GM19351 (cell line): ENCODE data around the gene SAMD1.

ENCODE experiments used
- ATAC-seq: cut with Tn5 transposase; IDR thresholded peaks from one replicate; pipeline ENCODE4 v1.9.1; 2021; ENCODE audit warnings: mild to moderate bottlenecking, moderate library complexity; ENCODE audit not compliant: unreplicated experiment

Gene SAMD1

DNA sequence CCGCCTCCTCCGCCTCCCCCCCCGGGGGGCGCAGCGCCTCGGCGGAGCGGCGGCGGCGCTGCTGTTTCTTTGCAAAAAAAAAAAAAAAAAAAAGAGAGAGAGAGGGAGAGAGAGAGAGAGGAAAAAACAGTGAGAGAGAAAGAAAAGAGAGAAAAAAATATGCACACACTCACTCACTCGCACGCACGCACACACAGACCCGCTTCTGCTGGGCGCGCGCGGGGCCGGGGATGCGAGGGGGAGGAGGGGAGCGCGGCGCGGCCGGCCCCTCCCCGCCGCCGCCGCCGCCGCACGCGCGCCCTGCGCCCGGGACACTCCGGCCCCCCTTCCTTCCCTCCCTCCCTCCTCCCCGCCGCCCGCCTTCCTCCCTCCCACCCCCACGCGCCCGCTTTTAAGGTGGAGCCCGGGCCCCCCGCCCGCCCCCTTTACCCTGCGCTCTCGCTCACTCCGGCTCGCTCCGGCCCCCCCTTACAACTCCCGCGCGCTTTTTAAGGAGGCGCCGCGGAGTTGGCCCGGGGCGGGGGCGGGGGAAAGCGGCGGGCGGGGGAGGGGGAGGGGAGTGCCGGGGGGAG is at the start of gene SAMD1:
Gene SAMD1, minus strand, starts transcription at position 243 of the 572 bp plus-strand sequence.
- ATAC-seq = peak; percentile 41

DNA sequence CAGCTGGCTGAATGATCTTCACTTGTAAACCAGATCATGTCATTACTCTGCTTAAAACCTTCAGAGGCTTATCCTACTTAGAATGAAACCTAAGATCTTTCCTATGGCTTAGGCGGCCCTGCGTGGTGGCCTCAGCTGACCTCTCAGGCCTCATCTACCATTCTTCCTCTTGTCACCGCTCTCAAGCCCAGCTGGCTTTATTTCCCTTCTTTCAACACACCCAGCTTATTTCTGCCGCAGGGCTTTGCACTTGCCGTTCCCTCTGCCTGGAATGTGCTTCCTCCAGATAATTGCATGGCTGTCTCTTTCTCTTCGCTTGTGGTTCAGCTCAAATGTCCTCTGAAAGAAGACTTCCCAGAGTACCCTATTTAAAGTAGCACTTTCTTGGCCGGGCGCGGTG is 49.4 kb upstream of the SAMD1 start:
- ATAC-seq = no peak

DNA sequence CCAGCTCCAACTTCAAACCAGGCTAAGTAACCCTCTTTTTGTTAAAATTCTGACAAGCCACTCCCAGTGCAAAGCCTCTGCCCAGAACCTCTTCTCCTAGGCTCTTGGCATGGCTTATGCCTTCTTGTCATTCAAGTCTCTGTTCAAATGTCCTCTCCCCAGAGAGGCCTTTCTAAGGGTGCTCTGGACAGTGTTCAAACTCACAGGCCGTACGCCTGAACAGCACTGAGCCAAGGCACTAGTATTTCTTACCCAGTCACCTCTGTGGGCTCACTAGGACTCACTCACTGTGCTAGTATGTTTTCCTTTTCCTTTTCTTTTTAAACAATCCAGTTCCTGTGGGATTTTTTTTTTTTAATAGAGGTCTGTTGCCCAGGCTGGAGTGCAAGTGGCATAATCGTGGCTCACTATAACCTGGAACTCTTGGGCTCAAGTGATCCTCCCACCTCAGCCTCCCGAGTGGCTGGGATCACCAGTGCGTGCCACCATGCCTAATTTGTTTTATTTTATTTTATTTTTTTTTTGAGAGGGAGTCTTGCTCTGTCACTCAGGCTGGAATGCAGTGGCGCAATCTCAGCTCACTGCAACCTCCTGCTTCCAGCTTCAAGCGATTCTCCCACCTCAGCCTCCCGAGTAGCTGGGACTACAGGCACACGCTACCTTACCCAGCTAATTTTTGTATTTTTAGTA is 48.2 kb upstream of the SAMD1 start:
- ATAC-seq = no peak

DNA sequence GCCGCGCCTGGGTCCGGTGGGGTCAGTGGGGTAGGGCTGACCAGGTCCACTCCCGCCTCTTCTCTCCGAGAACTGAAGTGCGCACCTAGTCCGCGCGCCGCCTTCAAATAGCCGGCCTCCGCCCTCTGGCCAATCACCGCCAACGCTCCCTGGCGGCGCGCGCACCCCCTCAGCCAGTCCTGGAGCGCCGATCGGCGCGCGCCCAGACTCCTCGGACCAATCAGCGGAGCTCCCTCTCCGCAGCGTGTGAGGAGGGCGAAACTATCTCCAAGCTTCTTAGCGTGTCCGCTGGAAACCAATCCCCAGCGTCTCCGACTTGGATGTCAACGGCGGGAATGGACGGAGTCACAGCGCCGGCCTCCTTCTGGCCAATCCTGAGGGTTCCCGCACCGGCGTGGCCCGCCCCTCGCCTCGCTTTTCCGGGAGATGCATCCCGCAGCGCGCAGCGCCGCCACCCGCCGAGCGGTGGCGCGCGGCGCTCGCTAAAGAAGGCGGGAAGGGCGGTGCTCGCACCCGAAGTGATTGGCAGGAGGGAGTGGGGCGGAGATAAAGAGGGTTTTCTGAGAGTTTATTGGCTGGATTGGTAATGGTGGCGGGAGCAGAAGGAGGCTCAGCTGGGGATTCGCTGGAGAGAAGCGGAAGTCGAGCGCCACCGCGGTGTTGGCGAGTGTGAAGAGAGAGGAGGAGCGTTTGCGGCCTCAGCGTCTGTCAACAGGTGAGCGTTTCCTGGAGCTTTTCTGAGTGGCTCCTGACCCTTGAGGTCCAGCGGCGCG is 46.1 kb upstream of the SAMD1 start, which contains the start of gene ASF1B:
Gene ASF1B, minus strand, starts transcription at position 81 of the 773 bp plus-strand sequence. CDS start 133 bp downstream, outside the sequence.
- peak; percentile 74 for ATAC-seq

DNA sequence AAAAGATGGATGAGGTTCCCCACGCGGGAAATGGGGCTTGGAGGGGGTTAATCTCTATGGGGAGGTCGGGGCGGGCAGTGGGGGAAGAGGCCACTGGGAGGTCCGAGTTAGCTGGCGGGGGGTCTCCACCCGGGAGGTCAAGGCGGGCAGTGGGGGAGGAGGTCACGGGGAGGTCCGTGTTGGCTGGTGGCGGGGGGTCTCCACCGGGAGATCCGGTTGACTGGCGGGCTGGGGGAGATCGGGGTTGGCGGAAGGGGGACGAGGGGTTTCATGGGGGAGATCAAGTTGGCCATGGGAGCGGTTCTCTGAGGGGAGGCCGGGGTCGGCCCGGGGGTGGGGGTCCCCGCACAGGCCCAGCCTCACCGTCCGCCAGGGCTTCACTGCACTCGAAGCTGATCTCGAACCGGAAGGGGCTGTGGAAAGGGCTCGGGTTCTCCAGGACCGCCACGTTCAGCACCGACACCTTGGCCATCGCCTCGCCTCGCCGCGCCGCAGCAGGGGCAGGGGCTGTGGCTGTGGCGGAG is 45.5 kb upstream of the SAMD1 start:
- no peak for ATAC-seq

DNA sequence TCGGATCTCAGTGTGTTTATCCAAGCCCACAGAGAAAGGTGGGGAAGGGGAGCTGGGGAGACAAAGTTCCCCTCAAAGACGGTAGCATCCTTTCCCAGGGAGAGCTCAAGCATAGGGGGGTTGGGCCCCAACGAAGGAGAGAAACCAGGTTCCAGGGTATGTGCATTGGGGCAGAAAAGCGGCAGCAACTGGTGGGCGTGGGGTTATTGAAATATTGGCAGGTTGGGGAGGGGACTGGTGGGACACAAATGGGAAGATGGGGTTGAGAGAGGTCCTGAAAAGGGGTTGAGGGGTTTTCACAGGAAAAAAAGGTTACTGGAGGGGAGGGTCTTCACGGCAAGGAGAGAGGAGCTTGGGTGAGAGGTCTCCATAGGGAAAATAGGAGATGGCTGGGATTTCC is 44.8 kb upstream of the SAMD1 start:
- no peak for ATAC-seq

GRCh38 chr19:14127929-14128509 is 37.5 kb upstream of the SAMD1 start:
- ATAC-seq = no peak

DNA sequence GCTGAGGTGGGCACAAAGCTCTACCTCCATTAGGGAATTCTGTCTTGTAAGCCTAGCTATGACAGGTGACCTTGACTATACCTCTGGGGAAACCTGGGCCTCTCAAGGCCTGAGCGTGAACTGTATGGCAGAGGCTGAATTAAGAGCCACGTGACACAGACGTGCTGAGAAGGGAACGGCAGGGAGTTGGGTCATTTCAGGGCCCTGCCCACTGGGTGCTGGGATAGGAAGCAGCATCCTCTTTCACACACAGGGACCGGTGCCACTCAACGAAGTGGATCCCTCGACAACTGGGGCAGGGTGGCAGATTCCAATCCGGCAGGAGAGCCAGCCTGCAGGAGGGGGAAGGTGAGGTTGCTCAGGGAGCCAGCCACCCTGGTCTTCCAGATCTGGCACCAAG is 36.6 kb upstream of the SAMD1 start:
- no peak for ATAC-seq

- no peak for ATAC-seq
These were observed 32.4 kb upstream of the SAMD1 start for GRCh38 chr19:14122924-14123323.

GRCh38 chr19:14120497-14120780 is 29.9 kb upstream of the SAMD1 start:
- ATAC-seq = no peak

GRCh38 chr19:14119644-14120496 is 29.3 kb upstream of the SAMD1 start:
- no peak for ATAC-seq

DNA sequence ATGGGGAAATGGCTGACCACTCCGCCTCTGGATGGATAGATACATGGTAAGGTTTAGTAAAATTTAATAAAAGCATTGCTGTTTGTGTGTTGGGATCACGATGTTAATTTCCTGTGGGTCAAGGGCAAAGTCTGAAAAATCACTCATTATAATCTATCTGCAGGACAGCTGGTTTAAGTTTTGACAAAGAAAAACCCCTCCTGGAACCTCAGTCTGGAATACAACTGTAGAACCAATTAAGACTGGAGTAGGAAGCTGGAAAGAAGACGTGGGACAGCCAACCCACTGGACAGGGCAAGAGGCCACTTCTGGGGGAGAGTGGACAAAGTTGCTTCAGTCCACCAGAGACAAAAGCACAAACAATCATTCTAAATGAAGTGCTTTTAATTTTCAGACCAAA is 28.6 kb upstream of the SAMD1 start:
- ATAC-seq = no peak

DNA sequence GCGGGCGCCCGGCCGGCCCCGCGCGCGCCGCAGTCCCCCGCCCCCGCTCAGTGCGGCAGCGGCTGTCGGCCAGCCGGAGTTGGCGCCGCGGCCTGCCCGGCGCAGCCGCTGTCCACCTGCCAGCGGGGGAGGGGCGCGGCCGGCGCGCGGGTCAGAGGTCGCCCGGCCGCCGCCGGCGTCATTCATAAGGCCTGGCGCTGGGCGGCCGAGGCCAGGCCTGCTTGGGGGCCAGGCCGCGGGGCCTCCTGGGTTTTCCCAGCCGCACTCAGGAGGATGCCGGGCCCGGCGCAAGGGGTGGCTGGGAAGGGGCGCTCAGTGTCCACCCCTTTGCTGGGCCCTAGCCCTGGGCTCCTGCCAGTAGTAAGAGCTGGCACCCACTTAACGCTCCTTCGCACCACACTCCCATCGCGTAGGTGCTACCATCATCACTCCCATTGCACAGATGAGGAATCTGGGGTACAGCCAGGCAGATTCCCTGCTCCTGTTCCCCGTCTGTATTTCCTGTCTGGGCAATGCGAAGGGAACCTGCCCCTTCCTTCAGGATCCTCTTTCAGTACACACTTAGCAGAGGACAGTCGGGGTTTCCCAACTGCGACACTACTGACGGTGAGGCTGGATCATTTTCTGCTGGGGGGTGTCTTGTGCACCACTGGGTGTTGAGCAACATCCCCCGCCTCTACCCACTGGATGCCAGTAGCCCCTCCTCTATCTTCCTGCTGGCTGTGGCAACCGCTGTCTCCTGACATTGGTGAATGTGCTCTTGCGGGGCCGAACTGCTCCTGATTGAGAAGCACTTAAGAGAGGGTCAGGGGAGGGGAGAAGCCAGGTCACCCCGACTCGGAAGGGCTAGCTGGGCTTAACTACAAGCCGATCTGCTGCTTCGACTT is 27.9 kb upstream of the SAMD1 start:
- ATAC-seq = peak; percentile 24

GRCh38 chr19:14117668-14118164 is 27.2 kb upstream of the SAMD1 start, which contains the start of gene PRKACA:
PRKACA (minus strand) TSS chr19:14117762; CDS start chr19:14117547, 215 bp downstream.
- ATAC-seq = peak; percentile 88

- ATAC-seq = no peak
These were observed 26.5 kb upstream of the SAMD1 start for GRCh38 chr19:14116918-14117578.

DNA sequence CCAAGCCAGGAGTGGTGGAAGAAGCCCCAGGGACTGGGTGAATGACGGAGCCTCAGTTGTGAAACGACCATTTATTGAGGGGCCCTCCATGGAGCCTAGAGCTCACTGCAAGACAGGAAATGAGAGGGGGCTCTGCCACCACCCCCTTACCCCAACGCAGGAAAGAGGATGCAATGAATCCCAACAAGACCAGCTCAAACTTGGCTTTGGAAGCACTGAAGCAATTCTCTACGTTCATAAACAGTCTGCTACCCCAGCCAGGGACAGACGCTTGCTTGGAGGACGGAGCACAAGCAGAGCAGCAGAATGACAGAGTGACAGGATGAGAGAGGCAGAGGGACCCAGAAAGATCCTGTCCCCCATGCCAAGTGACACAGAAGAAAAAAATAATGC is 26.0 kb upstream of the SAMD1 start:
- no peak for ATAC-seq

- no peak for ATAC-seq
These were observed 25.2 kb upstream of the SAMD1 start for GRCh38 chr19:14115756-14116155.

- no peak for ATAC-seq
These were observed 24.3 kb upstream of the SAMD1 start for GRCh38 chr19:14114854-14115253.

DNA sequence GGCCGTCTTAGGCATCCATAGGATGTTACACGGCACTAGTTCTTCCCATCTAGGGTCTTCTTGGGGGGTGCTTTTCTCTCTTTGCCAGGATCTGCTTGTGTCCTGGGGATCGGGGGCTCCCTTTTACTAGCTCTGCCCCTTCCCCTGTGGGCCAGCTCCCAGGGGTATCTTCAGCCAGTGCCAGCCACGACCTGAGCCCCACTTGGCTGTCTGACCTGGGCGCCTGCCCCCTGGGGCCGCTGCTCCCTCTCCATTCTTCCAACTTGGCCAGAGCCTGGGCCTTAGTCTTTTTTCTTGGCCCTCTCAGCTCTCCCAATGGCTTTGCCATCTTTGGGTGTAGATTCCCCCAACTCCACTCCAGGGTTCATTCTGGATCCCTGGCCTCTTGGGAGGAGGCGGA is 23.9 kb upstream of the SAMD1 start:
- ATAC-seq = no peak
